IMR-90 (cell line): ENCODE data around the gene SNRK. TPM values are rescaled to one million over a fixed set of nuclear protein-coding genes. Genes with fewer than 3 reads are reported as not detected.

Experiments used
- ATAC-seq: fragments of 200-7000 bp; cut with Tn5 transposase; 2 replicates; pipeline ENCODE4 v1.9.1; 2020; ENCODE audit warnings: low read depth, mild to moderate bottlenecking, moderate library complexity
- BruUV-seq: library from RNA; stranded (reverse); fragments of 400-500 nt; replicated peaks from 2 replicates; lab custom pipeline; 2021; lab: Mats Ljungman, UMichigan
- CTCF ChIA-PET: fragments of 300-600 bp; formaldehyde crosslinking; extraction: SDS; loops from one replicate; lab custom pipeline; 2021; ENCODE audit warnings: antibody characterized with exemption; lab: Yijun Ruan, JAX
- POLR2A ChIA-PET: fragments of 300-600 bp; sonication (Branson Sonifier 250); formaldehyde crosslinking; loops from one replicate; lab custom pipeline; 2022; ENCODE audit warnings: antibody characterized with exemption; ENCODE audit not compliant: unreplicated experiment; lab: Charles Lee
- DNase-seq: peaks from one replicate; pipeline ENCODE4 v3.0.0; 2013
- H2AFZ ChIP-seq: replicated peaks from 2 replicates; pipeline ENCODE3; 2013; ENCODE audit warnings: low read length, mild to moderate bottlenecking; ENCODE audit not compliant: poor library complexity
- H2AK5ac ChIP-seq: 2 replicates; pipeline ENCODE4 v1.6.1; 2013; ENCODE audit warnings: low read depth, low read length, inconsistent platforms
- H2AK9ac ChIP-seq: replicated peaks from 2 replicates; pipeline ENCODE3; 2013; ENCODE audit warnings: mild to moderate bottlenecking, low read depth, low read length, moderate library complexity; ENCODE audit not compliant: poor library complexity
- H2BK120ac ChIP-seq: 2 replicates; pipeline ENCODE4 v1.6.1; 2013; ENCODE audit warnings: low read depth, low read length, inconsistent platforms
- H2BK15ac ChIP-seq: 3 replicates; pipeline ENCODE4 v1.6.1; 2013; ENCODE audit warnings: low read depth, low read length, inconsistent platforms
- H2BK20ac ChIP-seq: 2 replicates; pipeline ENCODE4 v1.6.1; 2013; ENCODE audit warnings: low read depth, mild to moderate bottlenecking, inconsistent platforms, low read length, moderate library complexity
- H2BK5ac ChIP-seq: 2 replicates; pipeline ENCODE4 v1.6.1; 2013; ENCODE audit warnings: mild to moderate bottlenecking, low read depth, low read length, inconsistent platforms; ENCODE audit not compliant: poor library complexity, severe bottlenecking
- H3K14ac ChIP-seq: replicated peaks from 2 replicates; pipeline ENCODE4 v1.6.1; 2013; ENCODE audit warnings: low read depth, low read length, inconsistent platforms
- H3K18ac ChIP-seq: 2 replicates; pipeline ENCODE4 v1.6.1; 2013; ENCODE audit warnings: low read depth, low read length, control low read depth
- H3K23ac ChIP-seq: 2 replicates; pipeline ENCODE4 v1.6.1; 2013; ENCODE audit warnings: low read depth, low read length, inconsistent platforms
- H3K27ac ChIP-seq: 2 replicates; pipeline ENCODE4 v1.5.1; 2013; ENCODE audit warnings: mild to moderate bottlenecking, control low read depth, low read length; ENCODE audit not compliant: insufficient read depth
- H3K27me3 ChIP-seq: 2 replicates; pipeline ENCODE4 v1.6.1; 2013; ENCODE audit warnings: low read length; ENCODE audit not compliant: control insufficient read depth, insufficient read depth
- H3K36me3 ChIP-seq: 2 replicates; pipeline ENCODE4 v1.6.1; 2013; ENCODE audit warnings: low read length, mixed read lengths; ENCODE audit not compliant: control insufficient read depth, insufficient read depth
- H3K4ac ChIP-seq: 2 replicates; pipeline ENCODE4 v1.6.1; 2013; ENCODE audit warnings: low read depth, low read length, inconsistent platforms
- H3K4me1 ChIP-seq: 2 replicates; pipeline ENCODE4 v1.6.1; 2013; ENCODE audit warnings: low read length, mixed read lengths; ENCODE audit not compliant: control insufficient read depth, insufficient read depth
- H3K4me2 ChIP-seq: 2 replicates; pipeline ENCODE4 v1.6.1; 2013; ENCODE audit warnings: low read depth, mild to moderate bottlenecking, control low read depth, low read length, moderate library complexity
- H3K4me3 ChIP-seq: 2 replicates; pipeline ENCODE4 v1.5.1; 2013; ENCODE audit warnings: low read depth, mild to moderate bottlenecking, control low read depth, low read length, moderate library complexity; ENCODE audit not compliant: insufficient read depth
- H3K56ac ChIP-seq: 2 replicates; pipeline ENCODE4 v1.6.1; 2013; ENCODE audit warnings: low read length, inconsistent platforms; ENCODE audit not compliant: insufficient read depth; ENCODE audit errors: extremely low read depth
- H3K79me1 ChIP-seq, 2 experiments: 2 replicates each; pipeline ENCODE4 v1.6.1; 2013; ENCODE audit warnings: low read length in 2 of 2, inconsistent platforms in 1 of 2, low read depth in 1 of 2
- H3K9ac ChIP-seq: 2 replicates; pipeline ENCODE4 v1.6.1; 2013; ENCODE audit warnings: low read depth, low read length, control low read depth
- H3K9me1 ChIP-seq: 2 replicates; pipeline ENCODE4 v1.6.1; 2013; ENCODE audit warnings: low read length, inconsistent platforms; ENCODE audit not compliant: insufficient read depth
- H3K9me3 ChIP-seq: 2 replicates; pipeline ENCODE4 v1.6.1; 2013; ENCODE audit warnings: low read length; ENCODE audit not compliant: control insufficient read depth, insufficient read depth
- H4K20me1 ChIP-seq: 2 replicates; pipeline ENCODE4 v1.6.1; 2013; ENCODE audit warnings: low read length, inconsistent platforms; ENCODE audit not compliant: insufficient read depth
- H4K5ac ChIP-seq: 2 replicates; pipeline ENCODE4 v1.6.1; 2013; ENCODE audit warnings: mild to moderate bottlenecking, low read depth, low read length, control low read depth
- H4K8ac ChIP-seq, 2 experiments: 2 replicates each; pipeline ENCODE4 v1.6.1; 2013; ENCODE audit warnings: low read depth in 2 of 2, low read length in 2 of 2, control low read depth in 1 of 2, inconsistent platforms in 1 of 2
- H4K91ac ChIP-seq: 2 replicates; pipeline ENCODE4 v1.6.1; 2013; ENCODE audit warnings: low read depth, low read length, inconsistent platforms; ENCODE audit not compliant: insufficient read depth
- BHLHE40 ChIP-seq: fragments of 150-350 bp; IDR thresholded peaks from 2 replicates; pipeline ENCODE4 v1.6.1; 2016; ENCODE audit warnings: mild to moderate bottlenecking, low read depth, low read length
- CEBPB ChIP-seq: IDR thresholded peaks from 2 replicates; pipeline ENCODE4 v1.6.1; 2012; ENCODE audit warnings: low read depth, low read length, improper control_type of control experiment
- CHD1 ChIP-seq: IDR thresholded peaks from 2 replicates; pipeline ENCODE4 v1.6.1; 2012; ENCODE audit warnings: low read depth, low read length, improper control_type of control experiment
- FOS ChIP-seq: fragments of 150-350 bp; IDR thresholded peaks from 2 replicates; pipeline ENCODE4 v1.6.1; 2016; ENCODE audit warnings: low read depth, low read length
- MAFK ChIP-seq: IDR thresholded peaks from 2 replicates; pipeline ENCODE4 v1.6.1; 2012; ENCODE audit warnings: low read depth, low read length, improper control_type of control experiment
- MAZ ChIP-seq: IDR thresholded peaks from 2 replicates; pipeline ENCODE4 v1.6.1; 2012; ENCODE audit warnings: low read depth, mild to moderate bottlenecking, low read length, improper control_type of control experiment, moderate library complexity, borderline replicate concordance
- MXI1 ChIP-seq: IDR thresholded peaks from 2 replicates; pipeline ENCODE4 v1.6.1; 2012; ENCODE audit warnings: low read depth, mild to moderate bottlenecking, low read length, moderate library complexity, borderline replicate concordance
- NFE2L2 ChIP-seq: fragments of 150-350 bp; IDR thresholded peaks from 2 replicates; pipeline ENCODE4 v1.6.1; 2016; ENCODE audit warnings: low read depth, mild to moderate bottlenecking, low read length
- POLR2A ChIP-seq: IDR thresholded peaks from 2 replicates; pipeline ENCODE4 v1.6.1; 2012; ENCODE audit warnings: mild to moderate bottlenecking, low read depth, low read length
- RAD21 ChIP-seq: IDR thresholded peaks from 2 replicates; pipeline ENCODE4 v1.6.1; 2012; ENCODE audit warnings: low read length, improper control_type of control experiment
- RCOR1 ChIP-seq: IDR thresholded peaks from 2 replicates; pipeline ENCODE4 v1.6.1; 2012; ENCODE audit warnings: mild to moderate bottlenecking, low read length, improper control_type of control experiment; ENCODE audit not compliant: insufficient replicate concordance
- RFX5 ChIP-seq: IDR thresholded peaks from 2 replicates; pipeline ENCODE4 v1.8.0; 2012; ENCODE audit warnings: low read depth, mild to moderate bottlenecking, low read length, moderate library complexity
- SMC3 ChIP-seq: fragments of 150-350 bp; IDR thresholded peaks from 2 replicates; pipeline ENCODE4 v1.6.1; 2016; ENCODE audit warnings: low read depth, mild to moderate bottlenecking, antibody characterized with exemption, low read length, moderate library complexity
- WGBS, 2 experiments: methylation state at CpG; one replicate each; pipeline versions ENCODE4 v1.1.5 to v1.1.7; 2013; ENCODE audit warnings: missing lambda C conversion rate in 2 of 2; ENCODE audit not compliant: insufficient read length in 1 of 2; ENCODE audit errors: extremely low coverage in 2 of 2; 5-methylcytosine and 5-hydroxymethylcytosine counted together
- dilution Hi-C: fragments of 300-500 bp; cut with HindIII; formaldehyde crosslinking; loops from one replicate; pipeline ENCODE4 v1.14.3; 2018; ENCODE audit warnings: low sequenced_read_pairs; ENCODE audit not compliant: unreplicated experiment
- in situ Hi-C: fragments of 300-500 bp; cut with MboI; formaldehyde crosslinking; loops from 3 replicates; pipeline ENCODE4 v1.14.3; 2019; ENCODE audit warnings: low sequenced_read_pairs, inconsistent platforms, mixed read lengths
- intact Hi-C: fragments of 100-400 bp; cut with micrococcal nuclease; formaldehyde crosslinking; loops from 2 replicates; pipeline ENCODE4 v1.10.0; 2022
- polyA plus RNA-seq, 3 experiments: library from polyadenylated mRNA; depleted of rRNA; stranded (reverse); fragments of >200 nt; gene quantifications; 2 replicates each; pipeline ENCODE4 v1.2.3, GENCODE V29; 2012; ENCODE audit warnings: low replicate concordance in 1 of 3
- total RNA-seq: library from RNA; depleted of rRNA; stranded (reverse); fragments of >200 nt; gene quantifications from 2 replicates; pipeline ENCODE4 v1.2.3, GENCODE V29; 2012
- TF ChIP-seq, protein P1 (sequence below): fragments of 150-350 bp; IDR thresholded peaks from 2 replicates; pipeline ENCODE4 v1.6.1; 2016; ENCODE audit warnings: low read depth, mild to moderate bottlenecking, low read length, moderate library complexity, borderline replicate concordance
- TF ChIP-seq, protein P2 (sequence below): fragments of 150-350 bp; IDR thresholded peaks from 2 replicates; pipeline ENCODE4 v1.6.1; 2017; ENCODE audit warnings: mild to moderate bottlenecking, antibody characterized with exemption, low read length, low read depth
- TF ChIP-seq, protein P3 (sequence below): conservative IDR thresholded peaks from 2 replicates; pipeline ENCODE4 v1.5.1; 2012; ENCODE audit warnings: mild to moderate bottlenecking, low read depth, low read length, improper control_type of control experiment

Gene SNRK
- total and polyA plus RNA-seq, 2 of the 4 experiments (the other 2 are of a cell fraction), result 4.7 to 23.1 TPM

DNA sequence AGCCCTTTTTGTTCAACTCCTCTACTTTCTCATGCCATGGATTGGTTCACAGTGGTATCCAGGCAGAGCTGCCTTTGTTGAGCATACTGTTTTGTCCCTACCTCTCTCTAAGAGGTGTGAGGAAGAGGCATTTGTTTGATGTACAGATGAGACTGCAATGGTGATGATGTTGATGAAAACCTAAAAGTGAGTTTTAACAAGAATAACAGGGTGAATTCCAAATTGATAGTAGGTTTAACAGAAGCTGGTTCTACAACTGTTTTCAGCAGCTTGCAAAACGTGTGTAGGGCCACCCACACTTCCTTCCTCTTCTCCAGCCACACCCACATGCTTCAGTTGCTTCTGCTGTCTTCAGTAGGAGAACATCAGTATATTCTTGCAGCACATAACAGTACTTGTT lies 10.2 kb downstream of the SNRK start:
- no peaks in the 10 kb centered on the region for H3K9me3 ChIP-seq
- peaks cover 46% of the 10 kb centered on the region; the same call in 1 of the 2 replicates for H4K20me1 ChIP-seq
- H3K27me3 ChIP-seq, result no peaks in the 10 kb centered on the region
- H3K9me1 ChIP-seq, result peaks cover 26% of the 10 kb centered on the region
- no peak overlapping the region for H4K5ac ChIP-seq
- H3K18ac ChIP-seq, result no peak overlapping the region
- H4K8ac ChIP-seq, result no peak overlapping the region; a peak in 1 of 4 replicates
- H2BK20ac ChIP-seq, result no peak overlapping the region
- no peak overlapping the region for H4K91ac ChIP-seq
- H2BK120ac ChIP-seq, result no peak overlapping the region
- no peak overlapping the region for H2AK5ac ChIP-seq
- no peak overlapping the region for H2BK5ac ChIP-seq
- H3K4me2 ChIP-seq, result peak overlapping the region; percentile 58; the same call in 1 of the 2 replicates
- DNase-seq, result peak; percentile 23
- peaks cover 18 to 58% of the 10 kb centered on the region in 2 experiments; a peak in 3 of 4 replicates for H3K79me1 ChIP-seq
- H2BK15ac ChIP-seq, result no peak overlapping the region
- peaks cover 5% of the 10 kb centered on the region for H3K36me3 ChIP-seq
- no peak overlapping the region for H3K4ac ChIP-seq
- no peak overlapping the region for H3K56ac ChIP-seq
- no peak for ATAC-seq
- no peak overlapping the region for H3K4me3 ChIP-seq
- no CpG with 5 or more reads among the region's 1 CpG for WGBS, 2 experiments
- POLR2A ChIA-PET, result no interaction called here
- no peak overlapping the region for H3K27ac ChIP-seq
- in situ Hi-C loops, result no loop called here
- H2AFZ ChIP-seq, result no peak overlapping the region
- 0 out of 2 replicates have a peak overlapping the region, but pooled peaks have one; percentile 57 for H3K14ac ChIP-seq
- H3K23ac ChIP-seq, result no peak overlapping the region
- no peak overlapping the region for H3K9ac ChIP-seq
- no peak for TF ChIP-seq SMC3
- TF ChIP-seq, protein P1, sequence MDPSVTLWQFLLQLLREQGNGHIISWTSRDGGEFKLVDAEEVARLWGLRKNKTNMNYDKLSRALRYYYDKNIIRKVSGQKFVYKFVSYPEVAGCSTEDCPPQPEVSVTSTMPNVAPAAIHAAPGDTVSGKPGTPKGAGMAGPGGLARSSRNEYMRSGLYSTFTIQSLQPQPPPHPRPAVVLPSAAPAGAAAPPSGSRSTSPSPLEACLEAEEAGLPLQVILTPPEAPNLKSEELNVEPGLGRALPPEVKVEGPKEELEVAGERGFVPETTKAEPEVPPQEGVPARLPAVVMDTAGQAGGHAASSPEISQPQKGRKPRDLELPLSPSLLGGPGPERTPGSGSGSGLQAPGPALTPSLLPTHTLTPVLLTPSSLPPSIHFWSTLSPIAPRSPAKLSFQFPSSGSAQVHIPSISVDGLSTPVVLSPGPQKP, result no peak
- no peak for TF ChIP-seq CHD1
- TF ChIP-seq RFX5, result no peak
- no peak for TF ChIP-seq MAZ
- TF ChIP-seq BHLHE40, result no peak
- TF ChIP-seq, protein P2, sequence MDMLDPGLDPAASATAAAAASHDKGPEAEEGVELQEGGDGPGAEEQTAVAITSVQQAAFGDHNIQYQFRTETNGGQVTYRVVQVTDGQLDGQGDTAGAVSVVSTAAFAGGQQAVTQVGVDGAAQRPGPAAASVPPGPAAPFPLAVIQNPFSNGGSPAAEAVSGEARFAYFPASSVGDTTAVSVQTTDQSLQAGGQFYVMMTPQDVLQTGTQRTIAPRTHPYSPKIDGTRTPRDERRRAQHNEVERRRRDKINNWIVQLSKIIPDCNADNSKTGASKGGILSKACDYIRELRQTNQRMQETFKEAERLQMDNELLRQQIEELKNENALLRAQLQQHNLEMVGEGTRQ, result no peak
- TF ChIP-seq MAFK, result no peak
- TF ChIP-seq NFE2L2, result no peak
- TF ChIP-seq MXI1, result no peak
- TF ChIP-seq FOS, result no peak
- TF ChIP-seq RAD21, result no peak
- no peak for TF ChIP-seq RCOR1
- no peak for TF ChIP-seq POLR2A
- TF ChIP-seq, protein P3, sequence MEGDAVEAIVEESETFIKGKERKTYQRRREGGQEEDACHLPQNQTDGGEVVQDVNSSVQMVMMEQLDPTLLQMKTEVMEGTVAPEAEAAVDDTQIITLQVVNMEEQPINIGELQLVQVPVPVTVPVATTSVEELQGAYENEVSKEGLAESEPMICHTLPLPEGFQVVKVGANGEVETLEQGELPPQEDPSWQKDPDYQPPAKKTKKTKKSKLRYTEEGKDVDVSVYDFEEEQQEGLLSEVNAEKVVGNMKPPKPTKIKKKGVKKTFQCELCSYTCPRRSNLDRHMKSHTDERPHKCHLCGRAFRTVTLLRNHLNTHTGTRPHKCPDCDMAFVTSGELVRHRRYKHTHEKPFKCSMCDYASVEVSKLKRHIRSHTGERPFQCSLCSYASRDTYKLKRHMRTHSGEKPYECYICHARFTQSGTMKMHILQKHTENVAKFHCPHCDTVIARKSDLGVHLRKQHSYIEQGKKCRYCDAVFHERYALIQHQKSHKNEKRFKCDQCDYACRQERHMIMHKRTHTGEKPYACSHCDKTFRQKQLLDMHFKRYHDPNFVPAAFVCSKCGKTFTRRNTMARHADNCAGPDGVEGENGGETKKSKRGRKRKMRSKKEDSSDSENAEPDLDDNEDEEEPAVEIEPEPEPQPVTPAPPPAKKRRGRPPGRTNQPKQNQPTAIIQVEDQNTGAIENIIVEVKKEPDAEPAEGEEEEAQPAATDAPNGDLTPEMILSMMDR, result no peak
- TF ChIP-seq CEBPB, result no peak
- dilution Hi-C loops, result no loop called here
- H3K4me1 ChIP-seq, result peaks cover 9% of the 10 kb centered on the region
- CTCF ChIA-PET, result interaction anchor here (1.4 kb wide), 1 partner anchor 20 kb away, joined by 3 read pairs; no protein-coding TSS in a partner anchor
- H2AK9ac ChIP-seq, result no peak overlapping the region
- no TSS peak for BruUV-seq
- intact Hi-C loops, result no loop called here
